Measurements from ENCODE around the gene GPR148.

GPR148 gene

DNA sequence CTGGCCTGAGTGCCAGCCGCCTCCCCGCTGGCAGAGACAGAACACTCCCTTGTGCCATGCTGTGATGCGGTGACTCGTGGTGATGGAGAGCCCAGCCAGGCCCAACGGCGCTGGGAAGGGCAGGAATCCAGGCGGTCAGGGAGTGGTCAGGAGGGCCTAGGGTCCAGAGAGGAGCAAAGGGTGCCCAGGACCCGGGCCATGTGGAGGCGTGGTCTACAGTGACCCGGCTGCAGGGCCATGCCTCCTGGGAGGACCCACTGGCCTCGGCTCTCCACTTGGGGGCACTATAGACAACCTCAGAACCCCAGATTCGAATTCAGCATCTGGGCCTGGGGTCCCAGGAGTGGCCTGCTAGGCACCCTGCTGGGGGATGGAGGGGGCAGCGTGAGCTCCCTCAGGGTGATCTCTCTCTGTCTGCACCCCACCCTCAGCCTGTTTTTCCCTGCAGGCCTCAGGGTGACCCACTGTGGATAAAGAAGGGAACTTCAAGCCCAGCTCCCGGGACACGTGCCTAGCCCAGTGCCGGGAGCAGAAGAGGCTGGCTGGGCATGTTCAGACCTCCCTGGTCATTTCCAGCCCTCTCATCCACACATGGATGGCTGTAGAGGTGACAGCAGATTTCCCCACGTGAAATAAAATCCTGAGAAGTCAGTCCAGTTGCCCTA is 39.5 kb downstream of the GPR148 start:
- no peak for DNase-seq (ENCODE audit: low read depth, low spot score)

DNA sequence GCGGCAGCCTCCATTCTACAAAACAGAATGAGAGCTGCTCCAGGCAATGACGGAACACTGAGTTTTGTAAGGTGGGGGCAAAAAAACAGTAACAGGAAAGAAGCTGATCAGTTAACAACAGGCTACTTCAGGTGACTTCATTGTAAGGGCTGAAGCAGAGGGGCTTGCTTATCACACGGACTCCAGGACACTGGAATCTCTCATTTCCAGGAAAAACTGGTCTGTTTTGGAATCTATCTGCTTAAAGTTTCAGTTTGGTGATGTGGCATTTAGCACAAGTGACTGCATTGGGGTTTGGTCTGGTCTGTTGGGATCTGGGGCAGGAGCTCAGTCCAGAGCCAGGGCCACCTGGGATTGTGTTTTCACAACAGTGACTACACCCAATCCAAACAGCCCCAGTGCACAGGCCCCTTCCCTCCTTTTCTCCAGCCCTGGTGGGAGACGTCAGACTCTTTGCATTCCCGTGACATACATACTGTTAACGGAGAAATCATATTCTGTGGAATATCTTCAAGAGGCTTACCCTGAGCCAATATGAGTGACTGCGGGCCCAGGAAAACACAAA is 40.6 kb downstream of the GPR148 start:
- no peak for DNase-seq (ENCODE audit: low read depth, low spot score)

DNA sequence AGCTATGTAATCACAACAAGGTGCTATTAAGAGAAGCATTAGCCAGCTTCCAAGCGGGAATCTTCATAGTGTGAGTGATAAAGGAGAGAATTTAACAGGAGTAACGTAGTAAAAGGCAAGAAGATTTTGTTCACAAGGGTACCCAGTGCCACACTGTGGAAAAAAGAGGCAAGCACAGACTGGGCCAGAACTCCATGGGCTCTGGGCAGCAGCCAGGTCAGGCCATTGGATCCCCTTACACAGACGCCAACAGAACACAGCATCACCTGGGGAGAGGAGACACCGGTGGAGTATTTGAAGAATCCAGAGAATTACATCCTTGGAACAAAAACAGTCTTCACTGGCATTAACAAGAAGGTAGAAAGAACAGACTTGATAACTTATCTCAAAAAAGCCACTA is 47.7 kb downstream of the GPR148 start:
- DNase-seq (ENCODE audit: low read depth, low spot score): no peak

DNA sequence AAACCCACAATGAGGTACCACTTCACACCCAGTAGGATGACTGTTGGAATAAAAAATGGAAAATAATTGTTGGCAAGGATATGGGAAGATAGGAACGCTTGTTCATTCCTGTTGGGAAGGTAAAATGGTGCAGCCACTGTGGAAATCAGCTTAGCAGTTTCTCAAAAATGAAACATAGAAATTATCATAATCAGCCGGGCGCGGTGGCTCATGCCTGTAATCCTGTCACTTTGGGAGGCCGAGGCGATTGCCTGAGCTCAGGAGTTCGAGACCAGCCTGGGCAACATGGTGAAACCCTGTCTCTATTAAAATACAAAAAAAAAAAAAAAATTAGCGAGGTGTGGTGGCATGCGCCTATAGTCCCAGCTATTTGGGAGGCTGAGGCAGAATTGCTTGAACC is 49.9 kb downstream of the GPR148 start:
- no peak for DNase-seq (ENCODE audit: low read depth, low spot score)
